HepG2 (cell line): ENCODE measurements around the gene CLIC4. TPM values are rescaled to one million over a fixed set of nuclear protein-coding genes. Genes with fewer than 3 reads are reported as not detected.

ENCODE experiments used
- BRCA1 ChIP-seq: sonication (generic); formaldehyde crosslinking; IDR thresholded peaks from 2 replicates; pipeline ENCODE4 v1.4.0; 2020; ENCODE audit warnings: missing genetic modification reagents
- CCAR2 ChIP-seq: fragments of 200-400 bp; formaldehyde crosslinking; optimal IDR thresholded peaks from 2 replicates; pipeline ENCODE3; 2018; ENCODE audit warnings: low read depth, mild to moderate bottlenecking, low read length, moderate library complexity
- HHEX ChIP-seq: IDR thresholded peaks from 2 replicates; pipeline ENCODE4 v1.6.1; 2016; ENCODE audit warnings: control low read depth
- MBD4 ChIP-seq: IDR thresholded peaks from 2 replicates; pipeline ENCODE4 v1.6.1; 2012; ENCODE audit warnings: low read length, inconsistent platforms, borderline replicate concordance
- POLR2A ChIP-seq, 2 experiments: IDR thresholded peaks; 2 replicates each; pipeline ENCODE4 v1.6.1; 2011; ENCODE audit warnings: low read depth in 2 of 2, low read length in 2 of 2, mild to moderate bottlenecking in 1 of 2, moderate library complexity in 1 of 2; ENCODE audit not compliant: insufficient read depth in 1 of 2
- RBFOX2 ChIP-seq: fragments of 200-400 bp; formaldehyde crosslinking; IDR thresholded peaks from 2 replicates; pipeline ENCODE4 v1.6.1; 2017; ENCODE audit warnings: low read depth, mild to moderate bottlenecking, low read length
- RXRA ChIP-seq: sonication (generic); formaldehyde crosslinking; IDR thresholded peaks from 2 replicates; pipeline ENCODE4 v1.5.1; 2020; ENCODE audit warnings: missing genetic modification reagents
- SPEN ChIP-seq: sonication (generic); formaldehyde crosslinking; IDR thresholded peaks from 2 replicates; pipeline ENCODE4 v1.5.1; 2020; ENCODE audit warnings: low read depth, mild to moderate bottlenecking, missing genetic modification reagents
- ZFP41 ChIP-seq: sonication (generic); formaldehyde crosslinking; IDR thresholded peaks from 2 replicates; pipeline ENCODE4 v1.4.0; 2020; ENCODE audit warnings: mild to moderate bottlenecking, missing genetic modification reagents, borderline replicate concordance
- ZMYM3 ChIP-seq: sonication (generic); formaldehyde crosslinking; IDR thresholded peaks from 2 replicates; pipeline ENCODE4 v1.5.1; 2020; ENCODE audit warnings: mild to moderate bottlenecking, missing genetic modification reagents
- ZNF225 ChIP-seq: sonication (generic); formaldehyde crosslinking; IDR thresholded peaks from 2 replicates; pipeline ENCODE4 v1.4.0; 2020; ENCODE audit warnings: mild to moderate bottlenecking, missing genetic modification reagents
- ZNF331 ChIP-seq: sonication (generic); formaldehyde crosslinking; IDR thresholded peaks from 2 replicates; pipeline ENCODE4 v1.4.0; 2020; ENCODE audit warnings: missing genetic modification reagents
- ZNF382 ChIP-seq: sonication (generic); formaldehyde crosslinking; IDR thresholded peaks from 2 replicates; pipeline ENCODE4 v1.5.0; 2020; ENCODE audit warnings: missing genetic modification reagents, mild to moderate bottlenecking, borderline replicate concordance
- ZNF563 ChIP-seq: sonication (generic); formaldehyde crosslinking; IDR thresholded peaks from 2 replicates; pipeline ENCODE4 v1.8.0; 2022; ENCODE audit warnings: mild to moderate bottlenecking, moderate library complexity, missing genetic modification reagents
- polyA plus RNA-seq, 8 experiments: library from polyadenylated mRNA; depleted of rRNA in 3 of 8; stranded (reverse) in 7 of 8; unstranded in 1 of 8; fragments of >200 nt; fragmentation: Illumina TruSeq in 4 of 8; extraction: Trizol in 4 of 8; gene quantifications; 2 replicates each; pipeline versions ENCODE4 v1.2.1 to v1.2.3, GENCODE V29; 2011 to 2016; ENCODE audit warnings: low read depth in 4 of 8, missing spikeins in 1 of 8, mixed read lengths in 1 of 8; ENCODE audit not compliant: insufficient read depth in 1 of 8
- total RNA-seq, 5 experiments: library from RNA; depleted of rRNA; stranded (reverse); fragments of >200 nt; fragmentation: Illumina TruSeq; extraction: Trizol; gene quantifications; 2 replicates each; pipeline ENCODE4 v1.2.3, GENCODE V29; 2016; ENCODE audit warnings: low read depth in 1 of 5
- TF ChIP-seq, protein P1 (sequence below): IDR thresholded peaks from 2 replicates; pipeline ENCODE4 v1.6.1; 2016; ENCODE audit warnings: low read depth, missing genetic modification reagents, missing compliant biosample characterization
- TF ChIP-seq, protein P2 (sequence below): sonication (generic); formaldehyde crosslinking; IDR thresholded peaks from 2 replicates; pipeline ENCODE4 v1.4.0; 2020; ENCODE audit warnings: missing genetic modification reagents, borderline replicate concordance
- TF ChIP-seq, protein P3 (sequence below): IDR thresholded peaks from 2 replicates; pipeline ENCODE4 v1.4.0; 2020; ENCODE audit warnings: mild to moderate bottlenecking, missing genetic modification reagents

CLIC4 gene
- total and polyA plus RNA-seq, 2 of the 13 experiments (the other 11 are each of a cell fraction or from before 2014, with no cell fraction given), result 23.3 to 77.4 TPM

DNA sequence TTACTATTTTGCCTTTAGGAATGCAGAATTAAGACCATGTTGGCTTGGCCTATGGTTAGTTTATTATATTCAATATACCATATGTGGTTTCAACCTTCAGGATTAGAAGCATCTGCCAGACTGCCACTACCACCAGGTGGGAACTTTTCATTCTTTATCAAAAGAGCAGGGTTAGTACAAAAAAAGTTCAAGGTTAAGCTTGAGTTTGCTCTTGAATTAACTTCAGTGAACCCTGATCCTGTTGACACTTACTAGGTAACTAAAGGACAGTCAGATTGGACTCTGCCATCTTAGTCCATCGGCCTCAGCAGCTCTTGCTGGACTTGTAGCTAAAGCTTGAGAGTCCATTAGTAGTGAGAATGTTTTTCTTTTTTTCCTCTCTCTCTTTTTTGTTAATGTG is 22.1 kb downstream of the CLIC4 start (continued):
- no peak for TF ChIP-seq RBFOX2
- no peak for TF ChIP-seq POLR2A (IDR thresholded peaks at IDR 0.05; ENCODE audit: insufficient read depth in 1 of 2, low read depth in 2 of 2, low read length in 2 of 2)
- peak; percentile 63; the same call in 1 of the 2 replicates for TF ChIP-seq ZMYM3 (CRISPR knock-in tag)
- TF ChIP-seq MBD4, result no peak
- TF ChIP-seq BRCA1 (CRISPR knock-in tag), result no peak
- no peak for TF ChIP-seq ZNF225 (CRISPR knock-in tag)
- TF ChIP-seq, protein P1, sequence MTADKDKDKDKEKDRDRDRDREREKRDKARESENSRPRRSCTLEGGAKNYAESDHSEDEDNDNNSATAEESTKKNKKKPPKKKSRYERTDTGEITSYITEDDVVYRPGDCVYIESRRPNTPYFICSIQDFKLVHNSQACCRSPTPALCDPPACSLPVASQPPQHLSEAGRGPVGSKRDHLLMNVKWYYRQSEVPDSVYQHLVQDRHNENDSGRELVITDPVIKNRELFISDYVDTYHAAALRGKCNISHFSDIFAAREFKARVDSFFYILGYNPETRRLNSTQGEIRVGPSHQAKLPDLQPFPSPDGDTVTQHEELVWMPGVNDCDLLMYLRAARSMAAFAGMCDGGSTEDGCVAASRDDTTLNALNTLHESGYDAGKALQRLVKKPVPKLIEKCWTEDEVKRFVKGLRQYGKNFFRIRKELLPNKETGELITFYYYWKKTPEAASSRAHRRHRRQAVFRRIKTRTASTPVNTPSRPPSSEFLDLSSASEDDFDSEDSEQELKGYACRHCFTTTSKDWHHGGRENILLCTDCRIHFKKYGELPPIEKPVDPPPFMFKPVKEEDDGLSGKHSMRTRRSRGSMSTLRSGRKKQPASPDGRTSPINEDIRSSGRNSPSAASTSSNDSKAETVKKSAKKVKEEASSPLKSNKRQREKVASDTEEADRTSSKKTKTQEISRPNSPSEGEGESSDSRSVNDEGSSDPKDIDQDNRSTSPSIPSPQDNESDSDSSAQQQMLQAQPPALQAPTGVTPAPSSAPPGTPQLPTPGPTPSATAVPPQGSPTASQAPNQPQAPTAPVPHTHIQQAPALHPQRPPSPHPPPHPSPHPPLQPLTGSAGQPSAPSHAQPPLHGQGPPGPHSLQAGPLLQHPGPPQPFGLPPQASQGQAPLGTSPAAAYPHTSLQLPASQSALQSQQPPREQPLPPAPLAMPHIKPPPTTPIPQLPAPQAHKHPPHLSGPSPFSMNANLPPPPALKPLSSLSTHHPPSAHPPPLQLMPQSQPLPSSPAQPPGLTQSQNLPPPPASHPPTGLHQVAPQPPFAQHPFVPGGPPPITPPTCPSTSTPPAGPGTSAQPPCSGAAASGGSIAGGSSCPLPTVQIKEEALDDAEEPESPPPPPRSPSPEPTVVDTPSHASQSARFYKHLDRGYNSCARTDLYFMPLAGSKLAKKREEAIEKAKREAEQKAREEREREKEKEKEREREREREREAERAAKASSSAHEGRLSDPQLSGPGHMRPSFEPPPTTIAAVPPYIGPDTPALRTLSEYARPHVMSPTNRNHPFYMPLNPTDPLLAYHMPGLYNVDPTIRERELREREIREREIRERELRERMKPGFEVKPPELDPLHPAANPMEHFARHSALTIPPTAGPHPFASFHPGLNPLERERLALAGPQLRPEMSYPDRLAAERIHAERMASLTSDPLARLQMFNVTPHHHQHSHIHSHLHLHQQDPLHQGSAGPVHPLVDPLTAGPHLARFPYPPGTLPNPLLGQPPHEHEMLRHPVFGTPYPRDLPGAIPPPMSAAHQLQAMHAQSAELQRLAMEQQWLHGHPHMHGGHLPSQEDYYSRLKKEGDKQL (CRISPR knock-in tag), result peak; percentile 63
- TF ChIP-seq CCAR2, result no peak
- TF ChIP-seq, protein P2, sequence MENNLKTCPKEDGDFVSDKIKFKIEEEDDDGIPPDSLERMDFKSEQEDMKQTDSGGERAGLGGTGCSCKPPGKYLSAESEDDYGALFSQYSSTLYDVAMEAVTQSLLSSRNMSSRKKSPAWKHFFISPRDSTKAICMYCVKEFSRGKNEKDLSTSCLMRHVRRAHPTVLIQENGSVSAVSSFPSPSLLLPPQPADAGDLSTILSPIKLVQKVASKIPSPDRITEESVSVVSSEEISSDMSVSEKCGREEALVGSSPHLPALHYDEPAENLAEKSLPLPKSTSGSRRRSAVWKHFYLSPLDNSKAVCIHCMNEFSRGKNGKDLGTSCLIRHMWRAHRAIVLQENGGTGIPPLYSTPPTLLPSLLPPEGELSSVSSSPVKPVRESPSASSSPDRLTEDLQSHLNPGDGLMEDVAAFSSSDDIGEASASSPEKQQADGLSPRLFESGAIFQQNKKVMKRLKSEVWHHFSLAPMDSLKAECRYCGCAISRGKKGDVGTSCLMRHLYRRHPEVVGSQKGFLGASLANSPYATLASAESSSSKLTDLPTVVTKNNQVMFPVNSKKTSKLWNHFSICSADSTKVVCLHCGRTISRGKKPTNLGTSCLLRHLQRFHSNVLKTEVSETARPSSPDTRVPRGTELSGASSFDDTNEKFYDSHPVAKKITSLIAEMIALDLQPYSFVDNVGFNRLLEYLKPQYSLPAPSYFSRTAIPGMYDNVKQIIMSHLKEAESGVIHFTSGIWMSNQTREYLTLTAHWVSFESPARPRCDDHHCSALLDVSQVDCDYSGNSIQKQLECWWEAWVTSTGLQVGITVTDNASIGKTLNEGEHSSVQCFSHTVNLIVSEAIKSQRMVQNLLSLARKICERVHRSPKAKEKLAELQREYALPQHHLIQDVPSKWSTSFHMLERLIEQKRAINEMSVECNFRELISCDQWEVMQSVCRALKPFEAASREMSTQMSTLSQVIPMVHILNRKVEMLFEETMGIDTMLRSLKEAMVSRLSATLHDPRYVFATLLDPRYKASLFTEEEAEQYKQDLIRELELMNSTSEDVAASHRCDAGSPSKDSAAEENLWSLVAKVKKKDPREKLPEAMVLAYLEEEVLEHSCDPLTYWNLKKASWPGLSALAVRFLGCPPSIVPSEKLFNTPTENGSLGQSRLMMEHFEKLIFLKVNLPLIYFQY (CRISPR knock-in tag), result no peak
- no peak for TF ChIP-seq ZNF382 (CRISPR knock-in tag)
- TF ChIP-seq ZNF563 (CRISPR knock-in tag), result no peak
- TF ChIP-seq RXRA (CRISPR knock-in tag), result peak; percentile 94; the same call in 1 of the 2 replicates
- no peak for TF ChIP-seq ZFP41
- TF ChIP-seq HHEX, result 0 out of 2 replicates have a peak, but pooled peaks have one; percentile 17
- no peak for TF ChIP-seq SPEN (CRISPR knock-in tag)
- peak; percentile 85 for TF ChIP-seq ZNF331 (CRISPR knock-in tag)
- TF ChIP-seq, protein P3, sequence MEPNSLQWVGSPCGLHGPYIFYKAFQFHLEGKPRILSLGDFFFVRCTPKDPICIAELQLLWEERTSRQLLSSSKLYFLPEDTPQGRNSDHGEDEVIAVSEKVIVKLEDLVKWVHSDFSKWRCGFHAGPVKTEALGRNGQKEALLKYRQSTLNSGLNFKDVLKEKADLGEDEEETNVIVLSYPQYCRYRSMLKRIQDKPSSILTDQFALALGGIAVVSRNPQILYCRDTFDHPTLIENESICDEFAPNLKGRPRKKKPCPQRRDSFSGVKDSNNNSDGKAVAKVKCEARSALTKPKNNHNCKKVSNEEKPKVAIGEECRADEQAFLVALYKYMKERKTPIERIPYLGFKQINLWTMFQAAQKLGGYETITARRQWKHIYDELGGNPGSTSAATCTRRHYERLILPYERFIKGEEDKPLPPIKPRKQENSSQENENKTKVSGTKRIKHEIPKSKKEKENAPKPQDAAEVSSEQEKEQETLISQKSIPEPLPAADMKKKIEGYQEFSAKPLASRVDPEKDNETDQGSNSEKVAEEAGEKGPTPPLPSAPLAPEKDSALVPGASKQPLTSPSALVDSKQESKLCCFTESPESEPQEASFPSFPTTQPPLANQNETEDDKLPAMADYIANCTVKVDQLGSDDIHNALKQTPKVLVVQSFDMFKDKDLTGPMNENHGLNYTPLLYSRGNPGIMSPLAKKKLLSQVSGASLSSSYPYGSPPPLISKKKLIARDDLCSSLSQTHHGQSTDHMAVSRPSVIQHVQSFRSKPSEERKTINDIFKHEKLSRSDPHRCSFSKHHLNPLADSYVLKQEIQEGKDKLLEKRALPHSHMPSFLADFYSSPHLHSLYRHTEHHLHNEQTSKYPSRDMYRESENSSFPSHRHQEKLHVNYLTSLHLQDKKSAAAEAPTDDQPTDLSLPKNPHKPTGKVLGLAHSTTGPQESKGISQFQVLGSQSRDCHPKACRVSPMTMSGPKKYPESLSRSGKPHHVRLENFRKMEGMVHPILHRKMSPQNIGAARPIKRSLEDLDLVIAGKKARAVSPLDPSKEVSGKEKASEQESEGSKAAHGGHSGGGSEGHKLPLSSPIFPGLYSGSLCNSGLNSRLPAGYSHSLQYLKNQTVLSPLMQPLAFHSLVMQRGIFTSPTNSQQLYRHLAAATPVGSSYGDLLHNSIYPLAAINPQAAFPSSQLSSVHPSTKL, result peak; percentile 93
